HCT116 (cell line): ENCODE results near the gene RERG. TPM values are rescaled to one million over a fixed set of nuclear protein-coding genes. Genes with fewer than 3 reads are reported as not detected.

Experiments used
- ATAC-seq: fragments of 200-7000 bp; cut with Tn5 transposase; 2 replicates; pipeline ENCODE4 v1.9.1; 2020; ENCODE audit warnings: mild to moderate bottlenecking, moderate library complexity
- BruUV-seq: library from RNA; stranded (reverse); fragments of 400-500 nt; replicated peaks from 2 replicates; lab custom pipeline; 2021; lab: Mats Ljungman, UMichigan
- CTCF ChIA-PET: fragments of 300-600 bp; sonication (Branson Sonifier 250); formaldehyde crosslinking; loops from one replicate; lab custom pipeline; 2021; ENCODE audit warnings: antibody characterized with exemption; lab: Charles Lee
- POLR2A ChIA-PET: fragments of 300-600, 350-600 bp; sonication (Branson Sonifier 250); formaldehyde crosslinking; loops from one replicate; lab custom pipeline; 2021; ENCODE audit warnings: antibody characterized with exemption; lab: Charles Lee
- RAD21 ChIA-PET, 2 experiments: fragments of 300-600 bp; sonication (Branson Sonifier 250); formaldehyde crosslinking; loops; one replicate each; lab custom pipeline; 2023; ENCODE audit warnings: low total read pairs in 2 of 2; ENCODE audit not compliant: uncharacterized antibody in 2 of 2, unreplicated experiment in 2 of 2, low non-redundant PET in 1 of 2; lab: Charles Lee
- DNase-seq: peaks from one replicate; pipeline ENCODE4 v3.0.0-alpha.2; 2010; ENCODE audit warnings: low read depth, low spot score
- H2AFZ ChIP-seq: fragments of 200-600 bp; shearing (Covaris generic), sonication (generic); 2 replicates; pipeline ENCODE4 v1.6.1; 2017; ENCODE audit warnings: low read depth, mixed run types, mixed read lengths, antibody characterized with exemption, low read length; ENCODE audit not compliant: poor library complexity, severe bottlenecking
- H3K27ac ChIP-seq: 2 replicates; pipeline ENCODE4 v1.5.1; 2012; ENCODE audit warnings: low read depth, low read length
- H3K27me3 ChIP-seq: fragments of 200-600 bp; sonication (generic); 2 replicates; pipeline ENCODE4 v1.6.1; 2016; ENCODE audit warnings: mixed run types, low read length, mixed read lengths; ENCODE audit not compliant: insufficient read depth
- H3K36me3 ChIP-seq, 2 experiments: fragments of 200-500 bp in 1 of 2; fragments of 200-600 bp in 1 of 2; sonication (Bioruptor generic) in 1 of 2; sonication (generic) in 1 of 2; 2 replicates each; pipeline versions ENCODE4 v1.5.1 to v1.6.1; 2014 to 2016; ENCODE audit warnings: low read length in 2 of 2, inconsistent platforms in 1 of 2, mixed read lengths in 1 of 2, mixed run types in 1 of 2; ENCODE audit not compliant: insufficient read depth in 2 of 2, control insufficient read depth in 1 of 2
- H3K4me1 ChIP-seq, 2 experiments: fragments of 200-600 bp in 1 of 2; sonication (generic) in 1 of 2; 2 replicates each; pipeline versions ENCODE4 v1.5.1 to v1.6.1; 2012 to 2017; ENCODE audit warnings: low read length in 2 of 2, inconsistent platforms in 1 of 2, mild to moderate bottlenecking in 1 of 2, mixed read lengths in 1 of 2, mixed run types in 1 of 2, moderate library complexity in 1 of 2; ENCODE audit not compliant: insufficient read depth in 2 of 2, control insufficient read depth in 1 of 2
- H3K4me2 ChIP-seq: fragments of 200-600 bp; sonication (generic); 2 replicates; pipeline ENCODE4 v1.6.1; 2017; ENCODE audit warnings: mixed run types, low read length, mixed read lengths
- H3K4me3 ChIP-seq, 2 experiments: fragments of 200-600 bp in 1 of 2; sonication (generic) in 1 of 2; replicated peaks in 1 of 2; 2 replicates each; pipeline ENCODE4 v1.5.1; 2011 to 2016; ENCODE audit warnings: low read length in 2 of 2, control low read depth in 1 of 2, low read depth in 1 of 2, mild to moderate bottlenecking in 1 of 2, mixed read lengths in 1 of 2, mixed run types in 1 of 2
- H3K79me2 ChIP-seq: fragments of 200-600 bp; sonication (generic); 2 replicates; pipeline ENCODE4 v1.6.1; 2017; ENCODE audit warnings: mild to moderate bottlenecking, mixed run types, low read length, moderate library complexity, mixed read lengths; ENCODE audit not compliant: insufficient read depth
- H3K9ac ChIP-seq: fragments of 200-600 bp; sonication (generic); 2 replicates; pipeline ENCODE4 v1.6.1; 2016; ENCODE audit warnings: low read length, mixed read lengths
- H3K9me2 ChIP-seq: fragments of 200-600 bp; sonication (generic), shearing (Covaris generic); 2 replicates; pipeline ENCODE4 v1.6.1; 2017; ENCODE audit warnings: mixed run types, mild to moderate bottlenecking, moderate library complexity; ENCODE audit not compliant: insufficient read depth
- H3K9me3 ChIP-seq, 2 experiments: fragments of 200-500 bp in 1 of 2; fragments of 200-600 bp in 1 of 2; sonication (Bioruptor generic) in 1 of 2; sonication (generic) in 1 of 2; 2 replicates each; pipeline ENCODE4 v1.6.1; 2014 to 2017; ENCODE audit warnings: low read length in 2 of 2, mixed read lengths in 2 of 2, inconsistent platforms in 1 of 2, low read depth in 1 of 2, mild to moderate bottlenecking in 1 of 2, mixed run types in 1 of 2, moderate library complexity in 1 of 2; ENCODE audit not compliant: control insufficient read depth in 1 of 2, insufficient read depth in 1 of 2
- H4K20me1 ChIP-seq: fragments of 200-600 bp; sonication (generic), shearing (Covaris generic); 2 replicates; pipeline ENCODE4 v1.6.1; 2017; ENCODE audit warnings: mixed run types, mild to moderate bottlenecking, moderate library complexity; ENCODE audit not compliant: insufficient read depth
- CBX3 ChIP-seq: IDR thresholded peaks from 2 replicates; pipeline ENCODE4 v1.6.1; 2012; ENCODE audit warnings: low read depth
- ELF1 ChIP-seq: IDR thresholded peaks from 2 replicates; pipeline ENCODE4 v1.6.1; 2012; ENCODE audit warnings: low read depth, borderline replicate concordance
- EZH2 ChIP-seq: fragments of 200-600 bp; sonication (generic); IDR thresholded peaks from 2 replicates; pipeline ENCODE4 v1.6.1; 2017; ENCODE audit warnings: antibody characterized with exemption, mixed run types
- EZH2phosphoT487 ChIP-seq: fragments of 200-600 bp; IDR thresholded peaks from 2 replicates; pipeline ENCODE4 v1.6.1; 2018; ENCODE audit warnings: antibody characterized with exemption, borderline replicate concordance
- FOSL1 ChIP-seq: IDR thresholded peaks from 2 replicates; pipeline ENCODE4 v1.6.1; 2012; ENCODE audit warnings: low read depth
- POLR2AphosphoS5 ChIP-seq: IDR thresholded peaks from 2 replicates; pipeline ENCODE4 v1.6.1; 2011; ENCODE audit warnings: mild to moderate bottlenecking, low read depth, low read length, moderate library complexity
- SP1 ChIP-seq: IDR thresholded peaks from 2 replicates; pipeline ENCODE4 v1.6.1; 2012; ENCODE audit warnings: low read depth
- SRF ChIP-seq: IDR thresholded peaks from 2 replicates; pipeline ENCODE4 v1.6.1; 2012; ENCODE audit warnings: low read depth
- TCF7L2 ChIP-seq: IDR thresholded peaks from 2 replicates; pipeline ENCODE4 v1.7.0; 2011; ENCODE audit warnings: borderline replicate concordance, inconsistent platforms; ENCODE audit not compliant: insufficient read depth, insufficient read length; ENCODE audit errors: extremely low read depth
- ZBTB33 ChIP-seq: IDR thresholded peaks from 2 replicates; pipeline ENCODE4 v1.6.1; 2011; ENCODE audit warnings: mild to moderate bottlenecking, low read length, moderate library complexity; ENCODE audit not compliant: insufficient replicate concordance; ENCODE audit errors: extremely low read depth
- intact Hi-C: fragments of 100-400 bp; cut with micrococcal nuclease; formaldehyde crosslinking; loops from 2 replicates; pipeline ENCODE4 v1.10.0; 2022
- total RNA-seq: library from RNA; stranded (reverse); gene quantifications from one replicate; pipeline ENCODE4 v1.2.1, GENCODE V29; 2021; ENCODE audit not compliant: unreplicated experiment
- TF ChIP-seq, protein P1 (sequence below): IDR thresholded peaks from 2 replicates; pipeline ENCODE4 v1.6.1; 2012; ENCODE audit warnings: low read depth
- TF ChIP-seq, protein P2 (sequence below), 3 experiments: fragments of 200-600 bp in 1 of 3; sonication (generic) in 1 of 3; IDR thresholded peaks in 2 of 3; conservative IDR thresholded peaks in 1 of 3; 2 replicates each; pipeline ENCODE4 v1.5.1; 2012 to 2017; ENCODE audit warnings: low read depth in 2 of 3, low read length in 2 of 3, antibody characterized with exemption in 1 of 3, borderline replicate concordance in 1 of 3, control low read depth in 1 of 3, mild to moderate bottlenecking in 1 of 3, mixed read lengths in 1 of 3, mixed run types in 1 of 3, moderate library complexity in 1 of 3; ENCODE audit not compliant: insufficient read depth in 1 of 3

Gene RERG
- total RNA-seq, 1 experiment from 2014 or later, result not detected

DNA sequence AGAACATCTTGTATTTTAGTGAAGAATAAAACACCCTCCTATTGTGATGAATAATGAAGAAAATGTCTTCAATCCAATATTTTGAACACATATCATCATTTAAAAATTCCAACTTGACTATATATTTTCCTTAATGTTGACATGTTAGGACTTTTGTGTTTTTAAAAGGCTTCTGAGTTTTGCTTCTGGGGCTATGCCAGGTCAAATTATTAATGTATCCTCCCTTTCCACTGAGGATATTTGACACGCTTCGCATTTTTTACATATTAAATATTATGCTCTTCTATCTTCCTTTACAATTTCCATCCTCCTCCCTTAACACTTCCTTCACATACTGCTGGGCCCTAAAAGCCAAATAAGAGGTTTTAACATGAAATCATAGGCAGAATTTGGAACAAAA is 20.6 kb downstream of the RERG start:
- no peak for DNase-seq
- CTCF ChIA-PET, result no interaction called here
- ATAC-seq, result no peak
- no peaks in the 10 kb centered on the region for H3K9me3 ChIP-seq
- TF ChIP-seq ZBTB33 (no peak), ELF1 (no peak), SP1 (no peak), SRF (no peak), CBX3 (no peak), POLR2AphosphoS5 (no peak), EZH2phosphoT487 (no peak), EZH2 (no peak), FOSL1 (no peak), TCF7L2 (no peak)
- TF ChIP-seq, protein P1, sequence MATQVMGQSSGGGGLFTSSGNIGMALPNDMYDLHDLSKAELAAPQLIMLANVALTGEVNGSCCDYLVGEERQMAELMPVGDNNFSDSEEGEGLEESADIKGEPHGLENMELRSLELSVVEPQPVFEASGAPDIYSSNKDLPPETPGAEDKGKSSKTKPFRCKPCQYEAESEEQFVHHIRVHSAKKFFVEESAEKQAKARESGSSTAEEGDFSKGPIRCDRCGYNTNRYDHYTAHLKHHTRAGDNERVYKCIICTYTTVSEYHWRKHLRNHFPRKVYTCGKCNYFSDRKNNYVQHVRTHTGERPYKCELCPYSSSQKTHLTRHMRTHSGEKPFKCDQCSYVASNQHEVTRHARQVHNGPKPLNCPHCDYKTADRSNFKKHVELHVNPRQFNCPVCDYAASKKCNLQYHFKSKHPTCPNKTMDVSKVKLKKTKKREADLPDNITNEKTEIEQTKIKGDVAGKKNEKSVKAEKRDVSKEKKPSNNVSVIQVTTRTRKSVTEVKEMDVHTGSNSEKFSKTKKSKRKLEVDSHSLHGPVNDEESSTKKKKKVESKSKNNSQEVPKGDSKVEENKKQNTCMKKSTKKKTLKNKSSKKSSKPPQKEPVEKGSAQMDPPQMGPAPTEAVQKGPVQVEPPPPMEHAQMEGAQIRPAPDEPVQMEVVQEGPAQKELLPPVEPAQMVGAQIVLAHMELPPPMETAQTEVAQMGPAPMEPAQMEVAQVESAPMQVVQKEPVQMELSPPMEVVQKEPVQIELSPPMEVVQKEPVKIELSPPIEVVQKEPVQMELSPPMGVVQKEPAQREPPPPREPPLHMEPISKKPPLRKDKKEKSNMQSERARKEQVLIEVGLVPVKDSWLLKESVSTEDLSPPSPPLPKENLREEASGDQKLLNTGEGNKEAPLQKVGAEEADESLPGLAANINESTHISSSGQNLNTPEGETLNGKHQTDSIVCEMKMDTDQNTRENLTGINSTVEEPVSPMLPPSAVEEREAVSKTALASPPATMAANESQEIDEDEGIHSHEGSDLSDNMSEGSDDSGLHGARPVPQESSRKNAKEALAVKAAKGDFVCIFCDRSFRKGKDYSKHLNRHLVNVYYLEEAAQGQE, result no peak
- TF ChIP-seq, protein P2, sequence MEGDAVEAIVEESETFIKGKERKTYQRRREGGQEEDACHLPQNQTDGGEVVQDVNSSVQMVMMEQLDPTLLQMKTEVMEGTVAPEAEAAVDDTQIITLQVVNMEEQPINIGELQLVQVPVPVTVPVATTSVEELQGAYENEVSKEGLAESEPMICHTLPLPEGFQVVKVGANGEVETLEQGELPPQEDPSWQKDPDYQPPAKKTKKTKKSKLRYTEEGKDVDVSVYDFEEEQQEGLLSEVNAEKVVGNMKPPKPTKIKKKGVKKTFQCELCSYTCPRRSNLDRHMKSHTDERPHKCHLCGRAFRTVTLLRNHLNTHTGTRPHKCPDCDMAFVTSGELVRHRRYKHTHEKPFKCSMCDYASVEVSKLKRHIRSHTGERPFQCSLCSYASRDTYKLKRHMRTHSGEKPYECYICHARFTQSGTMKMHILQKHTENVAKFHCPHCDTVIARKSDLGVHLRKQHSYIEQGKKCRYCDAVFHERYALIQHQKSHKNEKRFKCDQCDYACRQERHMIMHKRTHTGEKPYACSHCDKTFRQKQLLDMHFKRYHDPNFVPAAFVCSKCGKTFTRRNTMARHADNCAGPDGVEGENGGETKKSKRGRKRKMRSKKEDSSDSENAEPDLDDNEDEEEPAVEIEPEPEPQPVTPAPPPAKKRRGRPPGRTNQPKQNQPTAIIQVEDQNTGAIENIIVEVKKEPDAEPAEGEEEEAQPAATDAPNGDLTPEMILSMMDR (IDR thresholded peaks at IDR 0.05 in 2 of 3, conservative IDR thresholded peaks at IDR 0.05 in 1 of 3; ENCODE audit: borderline replicate concordance in 1 of 3, insufficient read depth in 1 of 3, low read depth in 2 of 3, low read length in 2 of 3), result no peak
- TF ChIP-seq, all 23 proteins: peak for 0
- no TSS peak for BruUV-seq
- Histone ChIP-seq H3K9ac (no peak overlapping the region), H3K4me1 (no peaks in the 10 kb centered on the region), H3K9me2 (no peaks in the 10 kb centered on the region), H3K4me2 (no peak overlapping the region), H3K79me2 (no peaks in the 10 kb centered on the region), H3K36me3 (no peaks in the 10 kb centered on the region), H2AFZ (no peak overlapping the region), H3K27ac (no peak overlapping the region), H3K4me3 (no peak overlapping the region), H3K27me3 (no peaks in the 10 kb centered on the region), H4K20me1 (no peaks in the 10 kb centered on the region)
- intact Hi-C loops, result no loop called here
- ChIA-PET POLR2A (no interaction called here), RAD21 (no interaction called here)
